HL-60 (cell line): Measurements from ENCODE around the gene AMIGO2.
"Not testable (repeated sequence)": the region's sequence is repeated elsewhere in the genome, so short reads cannot be mapped to it uniquely, and the experiment has no call there.

Experiments used
- DNase-seq, 2 experiments: peaks; one replicate each; pipeline ENCODE4 v3.0.0-alpha.2; 2010 to 2020; ENCODE audit warnings: low read depth in 1 of 2, low spot score in 1 of 2
- H3K27ac ChIP-seq: fragments of 250-450 bp; sonication (Bioruptor Pico); replicated peaks from 2 replicates; pipeline ENCODE4 v1.5.1; 2020; ENCODE audit warnings: mild to moderate bottlenecking, moderate library complexity
- H3K27me3 ChIP-seq: fragments of 250-450 bp; sonication (Bioruptor Pico); 2 replicates; pipeline ENCODE4 v1.5.1; 2021; ENCODE audit warnings: mild to moderate bottlenecking, moderate library complexity; ENCODE audit not compliant: insufficient read depth, poor library complexity, severe bottlenecking
- H3K4me3 ChIP-seq: replicated peaks from 2 replicates; pipeline ENCODE4 v1.5.1; 2011; ENCODE audit warnings: mild to moderate bottlenecking, control low read depth, low read length; ENCODE audit not compliant: insufficient read depth
- GABPA ChIP-seq: IDR thresholded peaks from 2 replicates; pipeline ENCODE4 v1.6.1; 2012; ENCODE audit warnings: low read depth
- POLR2AphosphoS5 ChIP-seq: IDR thresholded peaks from 2 replicates; pipeline ENCODE4 v1.6.1; 2012; ENCODE audit warnings: low read depth
- REST ChIP-seq: IDR thresholded peaks from 2 replicates; pipeline ENCODE4 v1.6.1; 2012; ENCODE audit warnings: low read depth; ENCODE audit not compliant: insufficient replicate concordance
- SPI1 ChIP-seq: IDR thresholded peaks from 2 replicates; pipeline ENCODE4 v1.6.1; 2012; ENCODE audit warnings: low read depth, mild to moderate bottlenecking, borderline replicate concordance
- TF ChIP-seq, protein P1 (sequence below): IDR thresholded peaks from one replicate; pipeline ENCODE4 v1.5.1; 2011; ENCODE audit warnings: low read length, control low read depth, inconsistent platforms; ENCODE audit not compliant: insufficient read depth

The AMIGO2 gene

DNA sequence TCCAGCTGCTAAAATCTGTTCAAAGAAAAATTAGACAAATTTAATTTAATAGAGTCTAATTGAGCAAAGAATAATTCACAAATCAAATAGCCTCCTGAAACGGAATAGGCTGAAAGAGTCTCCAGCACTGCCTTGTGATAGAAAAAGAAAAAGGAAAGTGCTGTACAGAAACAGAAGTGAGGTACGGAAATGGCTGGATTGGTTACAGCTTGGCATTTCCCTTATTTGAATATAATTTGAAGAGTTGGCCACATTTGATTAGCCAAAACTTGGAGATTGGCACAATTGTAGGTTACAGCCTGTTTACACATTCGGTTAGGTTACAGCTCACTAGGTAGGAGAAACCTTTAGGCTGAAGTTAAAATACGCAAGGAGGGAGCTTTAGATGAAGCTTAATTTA lies 25.1 kb downstream of the AMIGO2 start:
- Histone ChIP-seq H3K4me3 (no peak overlapping the region), H3K27me3 (no peaks in the 10 kb centered on the region), H3K27ac (no peak overlapping the region)
- TF ChIP-seq GABPA (no peak), REST (no peak), SPI1 (no peak), POLR2AphosphoS5 (no peak)
- TF ChIP-seq, protein P1, sequence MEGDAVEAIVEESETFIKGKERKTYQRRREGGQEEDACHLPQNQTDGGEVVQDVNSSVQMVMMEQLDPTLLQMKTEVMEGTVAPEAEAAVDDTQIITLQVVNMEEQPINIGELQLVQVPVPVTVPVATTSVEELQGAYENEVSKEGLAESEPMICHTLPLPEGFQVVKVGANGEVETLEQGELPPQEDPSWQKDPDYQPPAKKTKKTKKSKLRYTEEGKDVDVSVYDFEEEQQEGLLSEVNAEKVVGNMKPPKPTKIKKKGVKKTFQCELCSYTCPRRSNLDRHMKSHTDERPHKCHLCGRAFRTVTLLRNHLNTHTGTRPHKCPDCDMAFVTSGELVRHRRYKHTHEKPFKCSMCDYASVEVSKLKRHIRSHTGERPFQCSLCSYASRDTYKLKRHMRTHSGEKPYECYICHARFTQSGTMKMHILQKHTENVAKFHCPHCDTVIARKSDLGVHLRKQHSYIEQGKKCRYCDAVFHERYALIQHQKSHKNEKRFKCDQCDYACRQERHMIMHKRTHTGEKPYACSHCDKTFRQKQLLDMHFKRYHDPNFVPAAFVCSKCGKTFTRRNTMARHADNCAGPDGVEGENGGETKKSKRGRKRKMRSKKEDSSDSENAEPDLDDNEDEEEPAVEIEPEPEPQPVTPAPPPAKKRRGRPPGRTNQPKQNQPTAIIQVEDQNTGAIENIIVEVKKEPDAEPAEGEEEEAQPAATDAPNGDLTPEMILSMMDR = no peak
- DNase-seq = no peak

- TF ChIP-seq SPI1 (no peak), GABPA (no peak), POLR2AphosphoS5 (no peak), REST (no peak)
- TF ChIP-seq, protein P1 = no peak
- Histone ChIP-seq H3K4me3 (no peak overlapping the region), H3K27me3 (no peaks in the 10 kb centered on the region), H3K27ac (no peak overlapping the region)
- DNase-seq = no peak
These were observed 25.8 kb downstream of the AMIGO2 start for GRCh38 chr12:47053961-47054360.

DNA sequence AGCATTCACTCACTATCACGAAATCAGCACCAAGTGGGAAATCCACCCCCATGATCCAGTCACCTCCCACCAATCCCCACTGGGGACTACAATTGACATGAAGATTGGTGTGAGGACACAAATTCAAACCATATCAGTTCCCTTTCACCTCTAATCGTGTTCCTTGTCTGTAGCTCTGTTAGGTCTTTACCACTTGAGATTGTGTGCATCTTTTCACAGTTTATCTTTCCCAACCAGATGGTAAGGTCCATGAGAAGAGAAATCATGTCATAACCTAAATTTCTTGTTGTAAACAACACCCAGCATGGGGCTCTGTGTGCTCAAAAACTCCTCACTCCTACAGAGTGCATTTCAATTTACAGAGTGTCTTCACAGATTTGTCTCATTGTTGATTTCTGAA lies 27.5 kb downstream of the AMIGO2 start:
- no peak for DNase-seq
- H3K27me3 ChIP-seq = no peaks in the 10 kb centered on the region
- H3K4me3 ChIP-seq = no peak overlapping the region
- no peak overlapping the region for H3K27ac ChIP-seq
- TF ChIP-seq SPI1 = no peak
- no peak for TF ChIP-seq GABPA
- TF ChIP-seq REST = no peak
- no peak for TF ChIP-seq POLR2AphosphoS5
- TF ChIP-seq, protein P1 = no peak

GRCh38 chr12:47051291-47051690 lies 28.5 kb downstream of the AMIGO2 start:
- H3K27ac ChIP-seq, DNase-seq, H3K27me3 ChIP-seq, H3K4me3 ChIP-seq: not testable (repeated sequence)
